HG02798 (cell line): ENCODE measurements around the gene FBXL20.

Experiments used
- ATAC-seq: cut with Tn5 transposase; IDR thresholded peaks from one replicate; pipeline ENCODE4 v1.9.1; 2021; ENCODE audit warnings: mild to moderate bottlenecking; ENCODE audit not compliant: unreplicated experiment, poor library complexity

Gene FBXL20

GRCh38 chr17:39230361-39230760 lies 171.1 kb downstream of the FBXL20 start:
- ATAC-seq, result no peak

GRCh38 chr17:39229274-39229913 lies 172.0 kb downstream of the FBXL20 start:
- ATAC-seq, result no peak

GRCh38 chr17:39227364-39227919 lies 174.0 kb downstream of the FBXL20 start:
- ATAC-seq, result no peak

GRCh38 chr17:39225959-39226683 lies 175.3 kb downstream of the FBXL20 start:
- ATAC-seq, result no peak

GRCh38 chr17:39225308-39225958 lies 176.0 kb downstream of the FBXL20 start, which contains the start of gene STAC2:
Gene STAC2 (minus strand): TSS chr17:39225945. CDS start chr17:39225502, 443 bp downstream.
- ATAC-seq, result no peak

GRCh38 chr17:39224778-39225307 lies 176.6 kb downstream of the FBXL20 start:
- no peak for ATAC-seq

- ATAC-seq, result no peak
Measured at GRCh38 chr17:39223907-39224777, 177.3 kb downstream of the FBXL20 start.

- ATAC-seq, result no peak
Measured at GRCh38 chr17:39222866-39223834, 178.3 kb downstream of the FBXL20 start.

- no peak for ATAC-seq
Measured at GRCh38 chr17:39222151-39222550, 179.3 kb downstream of the FBXL20 start.

- ATAC-seq, result no peak
Measured at GRCh38 chr17:39221572-39221971, 179.9 kb downstream of the FBXL20 start.

- no peak for ATAC-seq
Measured at GRCh38 chr17:39219647-39220154, 181.7 kb downstream of the FBXL20 start.

- ATAC-seq, result no peak
Measured at GRCh38 chr17:39218906-39219305, 182.5 kb downstream of the FBXL20 start.

GRCh38 chr17:39217734-39218369 lies 183.6 kb downstream of the FBXL20 start:
- no peak for ATAC-seq

- ATAC-seq, result no peak
Measured at GRCh38 chr17:39213852-39214251, 187.6 kb downstream of the FBXL20 start.

- ATAC-seq, result no peak
Measured at GRCh38 chr17:39212841-39213480, 188.5 kb downstream of the FBXL20 start.

- no peak for ATAC-seq
Measured at GRCh38 chr17:39212195-39212810, 189.1 kb downstream of the FBXL20 start.

GRCh38 chr17:39210093-39210434 lies 191.4 kb downstream of the FBXL20 start:
- ATAC-seq, result no peak
